Esophagus (tissue), 2 donors: ENCODE results near the gene IGSF3. TPM values are rescaled to one million over a fixed set of nuclear protein-coding genes. Genes with fewer than 3 reads are reported as not detected.
"Not testable (repeated sequence)": the region's sequence is repeated elsewhere in the genome, so short reads cannot be mapped to it uniquely, and the experiment has no call there.

Experiments
- H3K27ac ChIP-seq, 2 donors: one replicate each; pipeline ENCODE4 v1.5.1; 2013; ENCODE audit warnings: low read depth in 2 of 2, mild to moderate bottlenecking in 2 of 2, inconsistent platforms in 1 of 2, low read length in 1 of 2, moderate library complexity in 1 of 2
- H3K27me3 ChIP-seq, 2 donors: one replicate each; pipeline ENCODE4 v1.6.1; 2013; ENCODE audit warnings: low read length in 2 of 2, control low read depth in 1 of 2, mild to moderate bottlenecking in 1 of 2; ENCODE audit not compliant: insufficient read depth in 2 of 2, control insufficient read depth in 1 of 2
- H3K36me3 ChIP-seq, 2 donors: one replicate each; pipeline ENCODE4 v1.6.1; 2013; ENCODE audit warnings: low read length in 1 of 2; ENCODE audit not compliant: control insufficient read depth in 2 of 2, insufficient read depth in 2 of 2
- H3K4me1 ChIP-seq, 2 donors: one replicate each; pipeline ENCODE4 v1.6.1; 2013; ENCODE audit warnings: low read length in 1 of 2; ENCODE audit not compliant: control insufficient read depth in 2 of 2, insufficient read depth in 2 of 2
- H3K4me3 ChIP-seq, 2 donors: one replicate each; pipeline ENCODE4 v1.5.1; 2013; ENCODE audit warnings: low read length in 2 of 2, mild to moderate bottlenecking in 2 of 2, low read depth in 1 of 2, moderate library complexity in 1 of 2
- H3K9me3 ChIP-seq, 2 donors: one replicate each; pipeline ENCODE4 v1.6.1; 2013; ENCODE audit warnings: mild to moderate bottlenecking in 2 of 2, low read depth in 1 of 2, low read length in 1 of 2, moderate library complexity in 1 of 2; ENCODE audit not compliant: control insufficient read depth in 2 of 2, insufficient read depth in 1 of 2
- WGBS, 2 donors: extraction: QIAGEN DNeasy Blood & Tissue Kit; methylation state at CpG; one replicate each; pipeline ENCODE4 v1.1.7; 2013; 5-methylcytosine and 5-hydroxymethylcytosine counted together
- polyA plus RNA-seq, 2 donors: library from polyadenylated mRNA; stranded (reverse); fragments of 200-250 nt; gene quantifications; one replicate each; pipeline ENCODE4 v1.2.3, GENCODE V29; 2013
- donor health status: healthy with polysubstance abuse.
- donor health status: Bipolar disorder and iron deficiency.

The IGSF3 gene
- polyA plus RNA-seq, 2 donors: 11.0 to 15.5 TPM

GRCh38 chr1:116608151-116608550 is 59.4 kb downstream of the IGSF3 start:
- H3K9me3 ChIP-seq, H3K4me3 ChIP-seq, H3K27me3 ChIP-seq, H3K36me3 ChIP-seq, H3K27ac ChIP-seq, H3K4me1 ChIP-seq: not testable (repeated sequence)
- WGBS, 2 donors: 91 to 94% methylated on average over 10 to 12 of the region's 12 CpGs

- not testable (repeated sequence) for H3K27me3 ChIP-seq, H3K4me3 ChIP-seq, H3K27ac ChIP-seq, H3K4me1 ChIP-seq, H3K9me3 ChIP-seq, H3K36me3 ChIP-seq
- WGBS, 2 donors: 64 to 75% methylated on average over 1 of the region's 1 CpG
Measured at GRCh38 chr1:116607463-116607862, 60.1 kb downstream of the IGSF3 start.

GRCh38 chr1:116606067-116606466 is 61.5 kb downstream of the IGSF3 start:
- not testable (repeated sequence) for H3K4me1 ChIP-seq, H3K9me3 ChIP-seq, H3K27me3 ChIP-seq, H3K27ac ChIP-seq, H3K4me3 ChIP-seq, H3K36me3 ChIP-seq
- 76 to 77% methylated on average over 7 of the region's 8 CpGs for WGBS, 2 donors

- Histone ChIP-seq H3K9me3 (no peaks in the 10 kb centered on the region), H3K4me1 (no peaks in the 10 kb centered on the region), H3K36me3 (no peaks in the 10 kb centered on the region), H3K4me3 (no peak overlapping the region), H3K27me3 (no peaks in the 10 kb centered on the region), H3K27ac (no peak overlapping the region)
- 79 to 91% methylated on average over 1 of the region's 1 CpG for WGBS, 2 donors
Measured at GRCh38 chr1:116605315-116605714, 62.2 kb downstream of the IGSF3 start.

GRCh38 chr1:116604408-116604807 is 63.1 kb downstream of the IGSF3 start:
- H3K36me3 ChIP-seq, H3K9me3 ChIP-seq, H3K27me3 ChIP-seq, H3K4me3 ChIP-seq, H3K4me1 ChIP-seq, H3K27ac ChIP-seq: not testable (repeated sequence)
- WGBS, 2 donors: 87 to 88% methylated on average over 6 of the region's 6 CpGs

- not testable (repeated sequence) for H3K27ac ChIP-seq, H3K4me1 ChIP-seq, H3K9me3 ChIP-seq, H3K4me3 ChIP-seq, H3K27me3 ChIP-seq, H3K36me3 ChIP-seq
- 91 to 94% methylated on average over 21 of the region's 21 CpGs for WGBS, 2 donors
Measured at GRCh38 chr1:116603646-116604045, 63.9 kb downstream of the IGSF3 start.

GRCh38 chr1:116599369-116599768 is 68.2 kb downstream of the IGSF3 start:
- not testable (repeated sequence) for H3K9me3 ChIP-seq, H3K4me3 ChIP-seq, H3K4me1 ChIP-seq, H3K36me3 ChIP-seq, H3K27me3 ChIP-seq, H3K27ac ChIP-seq
- WGBS, 2 donors: 87 to 89% methylated on average over 1 to 2 of the region's 2 CpGs

GRCh38 chr1:116598420-116599036 is 69.0 kb downstream of the IGSF3 start:
- not testable (repeated sequence) for H3K27ac ChIP-seq, H3K9me3 ChIP-seq, H3K4me3 ChIP-seq, H3K36me3 ChIP-seq, H3K4me1 ChIP-seq, H3K27me3 ChIP-seq
- 56 to 60% methylated on average over 11 of the region's 11 CpGs for WGBS, 2 donors

GRCh38 chr1:116597388-116597787 is 70.1 kb downstream of the IGSF3 start:
- not testable (repeated sequence) for H3K27me3 ChIP-seq, H3K4me3 ChIP-seq, H3K27ac ChIP-seq, H3K36me3 ChIP-seq, H3K9me3 ChIP-seq, H3K4me1 ChIP-seq
- WGBS, 2 donors: 75% methylated on average over 2 of the region's 2 CpGs

- WGBS, 2 donors: 50 to 68% methylated on average over 5 of the region's 5 CpGs
- not testable (repeated sequence) for H3K36me3 ChIP-seq, H3K27ac ChIP-seq, H3K4me3 ChIP-seq, H3K9me3 ChIP-seq, H3K4me1 ChIP-seq, H3K27me3 ChIP-seq
Measured at GRCh38 chr1:116596742-116597307, 70.7 kb downstream of the IGSF3 start.
